8988T (cell line): Measurements from ENCODE around the gene DDX51.
"Not testable (repeated sequence)": the region's sequence is repeated elsewhere in the genome, so short reads cannot be mapped to it uniquely, and the experiment has no call there.

Experiments used
- DNase-seq: peaks from one replicate; pipeline ENCODE4 v3.0.0; 2011

Gene DDX51

GRCh38 chr12:132138941-132139871 is 4.9 kb downstream of the DDX51 start:
- peak; percentile 3 for DNase-seq

GRCh38 chr12:132137483-132138125 is 6.5 kb downstream of the DDX51 start:
- peak; percentile 0 for DNase-seq

GRCh38 chr12:132136226-132136625 is 7.9 kb downstream of the DDX51 start:
- not testable (repeated sequence) for DNase-seq

- not testable (repeated sequence) for DNase-seq
Measured at GRCh38 chr12:132134653-132135183, 9.4 kb downstream of the DDX51 start.

GRCh38 chr12:132133952-132134652 is 10.0 kb downstream of the DDX51 start:
- no peak for DNase-seq

- no peak for DNase-seq
Measured at GRCh38 chr12:132132609-132133430, 11.3 kb downstream of the DDX51 start.

- no peak for DNase-seq
Measured at GRCh38 chr12:132131952-132132351, 12.2 kb downstream of the DDX51 start.

GRCh38 chr12:132131229-132131628 is 12.9 kb downstream of the DDX51 start:
- DNase-seq, result no peak

- DNase-seq, result no peak
Measured at GRCh38 chr12:132130690-132131089, 13.4 kb downstream of the DDX51 start.

- DNase-seq, result no peak
Measured at GRCh38 chr12:132129007-132129406, 15.1 kb downstream of the DDX51 start.

- no peak for DNase-seq
Measured at GRCh38 chr12:132127041-132127440, 17.1 kb downstream of the DDX51 start.

GRCh38 chr12:132125736-132126135 is 18.4 kb downstream of the DDX51 start:
- no peak for DNase-seq

GRCh38 chr12:132124766-132125425 is 19.2 kb downstream of the DDX51 start:
- DNase-seq, result no peak

- no peak for DNase-seq
Measured at GRCh38 chr12:132123970-132124765, 20.0 kb downstream of the DDX51 start.

GRCh38 chr12:132121283-132121682 is 22.8 kb downstream of the DDX51 start:
- no peak for DNase-seq

GRCh38 chr12:132118876-132119275 is 25.2 kb downstream of the DDX51 start:
- no peak for DNase-seq

- peak; percentile 41 for DNase-seq
Measured at GRCh38 chr12:132117558-132117875, 26.6 kb downstream of the DDX51 start.

- no peak for DNase-seq
Measured at GRCh38 chr12:132116709-132117557, 27.2 kb downstream of the DDX51 start.

- no peak for DNase-seq
Measured at GRCh38 chr12:132115500-132115899, 28.6 kb downstream of the DDX51 start.

GRCh38 chr12:132114667-132115066 is 29.5 kb downstream of the DDX51 start:
- DNase-seq, result no peak
